Calu3 (cell line): Measurements from ENCODE around the gene AGBL4. TPM values are rescaled to one million over a fixed set of nuclear protein-coding genes. Genes with fewer than 3 reads are reported as not detected.

Experiments used
- BruUV-seq: library from RNA; stranded (reverse); fragments of 400-500 nt; replicated peaks from 2 replicates; lab custom pipeline; 2021; lab: Mats Ljungman, UMichigan
- CTCF ChIA-PET: fragments of 300-600 bp; sonication (Branson Sonifier 250); formaldehyde crosslinking; loops from one replicate; lab custom pipeline; 2022; ENCODE audit warnings: antibody characterized with exemption; lab: Charles Lee
- DNase-seq: peaks from one replicate; pipeline ENCODE4 v3.0.0; 2022
- H3K27ac Mint-ChIP-seq: one replicate; pipeline ENCODE4 v1.8.0; 2022; ENCODE audit warnings: mixed read lengths; ENCODE audit not compliant: unreplicated experiment
- H3K27me3 Mint-ChIP-seq: one replicate; pipeline ENCODE4 v1.8.0; 2022; ENCODE audit warnings: mixed read lengths; ENCODE audit not compliant: unreplicated experiment
- H3K36me3 Mint-ChIP-seq: one replicate; pipeline ENCODE4 v1.8.0; 2022; ENCODE audit warnings: mild to moderate bottlenecking, moderate library complexity, mixed read lengths; ENCODE audit not compliant: insufficient read depth, unreplicated experiment
- H3K4me1 Mint-ChIP-seq: one replicate; pipeline ENCODE4 v1.8.0; 2022; ENCODE audit warnings: mild to moderate bottlenecking, low read depth, mixed read lengths; ENCODE audit not compliant: unreplicated experiment
- H3K4me3 Mint-ChIP-seq: one replicate; pipeline ENCODE4 v1.8.0; 2022; ENCODE audit warnings: mild to moderate bottlenecking, low read depth, moderate library complexity, mixed read lengths; ENCODE audit not compliant: unreplicated experiment
- H3K9me3 Mint-ChIP-seq: one replicate; pipeline ENCODE4 v1.8.0; 2022; ENCODE audit warnings: low read depth, mixed read lengths; ENCODE audit not compliant: unreplicated experiment
- CTCF ChIP-seq: fragments of 200-600 bp; IDR thresholded peaks from one replicate; pipeline ENCODE4 v1.8.0; 2022; ENCODE audit warnings: antibody characterized with exemption; ENCODE audit not compliant: unreplicated experiment
- intact Hi-C: fragments of 100-400 bp; cut with micrococcal nuclease; formaldehyde crosslinking; loops from one replicate; pipeline ENCODE4 v1.10.0; 2022; ENCODE audit not compliant: unreplicated experiment
- total RNA-seq: library from RNA; stranded (reverse); gene quantifications from 2 replicates; pipeline ENCODE4 v1.2.3, GENCODE V29; 2022

The AGBL4 gene
- total RNA-seq, 1 experiment from 2014 or later: not detected

DNA sequence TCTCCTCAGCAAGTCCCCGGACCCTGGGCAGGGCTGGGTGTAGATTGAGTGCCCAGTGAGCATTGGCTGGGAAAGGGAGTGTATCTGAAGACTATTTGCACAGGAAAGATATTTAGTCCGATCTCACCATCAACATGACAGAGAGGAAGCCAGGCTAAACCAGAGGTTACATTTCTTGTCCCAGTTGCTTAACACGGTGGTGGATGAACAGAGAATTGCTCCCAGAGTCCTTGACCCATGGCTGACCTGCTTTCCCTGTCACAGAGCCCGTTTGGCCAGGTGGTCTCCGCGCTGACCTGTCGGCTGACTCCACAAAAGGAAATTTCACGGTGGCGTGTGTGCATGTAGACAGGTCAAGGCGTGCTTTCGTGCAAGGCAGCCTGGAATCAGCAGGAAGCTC, 1330.6 kb downstream of the AGBL4 start:
- H3K27me3 Mint-ChIP-seq: no peaks in the 10 kb centered on the region
- H3K36me3 Mint-ChIP-seq: no peaks in the 10 kb centered on the region
- H3K4me1 Mint-ChIP-seq: peaks cover 24% of the 10 kb centered on the region
- CTCF ChIA-PET: interaction anchor here (0.7 kb wide), 1 partner anchor 17 kb away, joined by 3 read pairs; no protein-coding TSS in a partner anchor
- no peak for DNase-seq
- TF ChIP-seq CTCF: no peak
- no peak overlapping the region for H3K4me3 Mint-ChIP-seq
- H3K9me3 Mint-ChIP-seq: no peaks in the 10 kb centered on the region
- no peak overlapping the region for H3K27ac Mint-ChIP-seq
- BruUV-seq: no TSS peak
- intact Hi-C loops: no loop called here

- H3K27me3 Mint-ChIP-seq: no peaks in the 10 kb centered on the region
- H3K36me3 Mint-ChIP-seq: no peaks in the 10 kb centered on the region
- H3K4me3 Mint-ChIP-seq: no peak overlapping the region
- no peaks in the 10 kb centered on the region for H3K9me3 Mint-ChIP-seq
- BruUV-seq: no TSS peak
- CTCF ChIA-PET: interaction anchor here (0.6 to 0.8 kb wide), 5 partner anchors 9 to 1360 kb away, joined by 3 read pairs; no protein-coding TSS in a partner anchor
- no peak overlapping the region for H3K27ac Mint-ChIP-seq
- DNase-seq: no peak
- peaks cover 24% of the 10 kb centered on the region for H3K4me1 Mint-ChIP-seq
- intact Hi-C loops: no loop called here
- no peak for TF ChIP-seq CTCF
Measured at GRCh38 chr1:48692235-48692634, 1331.5 kb downstream of the AGBL4 start.

DNA sequence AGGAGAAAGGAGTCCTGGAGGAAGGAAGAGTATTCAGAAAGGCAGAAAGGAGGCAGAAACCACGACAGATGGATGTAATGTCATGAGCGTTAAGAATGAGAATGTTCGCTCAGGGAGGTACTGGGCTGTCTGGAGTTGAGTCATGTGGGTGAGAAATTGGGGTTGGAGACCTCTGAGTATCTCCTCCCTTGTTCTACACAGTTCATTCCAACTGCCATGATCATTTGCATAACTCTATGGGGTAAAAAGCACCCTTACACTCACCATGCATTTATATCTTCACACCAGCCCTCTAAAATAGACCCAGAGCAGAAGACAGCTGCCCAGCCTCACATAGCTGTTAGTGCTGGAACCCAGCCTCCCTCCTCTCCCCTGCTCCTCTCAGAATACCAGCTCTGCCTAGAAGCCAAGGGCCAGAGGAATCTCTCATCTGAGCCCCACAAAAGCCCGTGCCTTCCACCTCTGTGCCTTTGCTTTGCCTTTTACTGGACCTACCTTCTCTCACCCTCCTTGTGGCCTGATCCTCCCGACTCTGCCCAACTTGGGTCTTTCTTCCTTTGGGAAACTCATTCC, 1332.2 kb downstream of the AGBL4 start:
- Mint-ChIP-seq H3K4me1 (peaks cover 24% of the 10 kb centered on the region), H3K36me3 (no peaks in the 10 kb centered on the region), H3K27ac (no peak overlapping the region), H3K9me3 (no peaks in the 10 kb centered on the region), H3K27me3 (no peaks in the 10 kb centered on the region), H3K4me3 (no peak overlapping the region)
- BruUV-seq: no TSS peak
- no peak for DNase-seq
- no peak for TF ChIP-seq CTCF
- intact Hi-C loops: no loop called here
- CTCF ChIA-PET: interaction anchor here (0.6 to 0.7 kb wide), 3 partner anchors 10 to 1361 kb away, joined by 3 read pairs; no protein-coding TSS in a partner anchor

DNA sequence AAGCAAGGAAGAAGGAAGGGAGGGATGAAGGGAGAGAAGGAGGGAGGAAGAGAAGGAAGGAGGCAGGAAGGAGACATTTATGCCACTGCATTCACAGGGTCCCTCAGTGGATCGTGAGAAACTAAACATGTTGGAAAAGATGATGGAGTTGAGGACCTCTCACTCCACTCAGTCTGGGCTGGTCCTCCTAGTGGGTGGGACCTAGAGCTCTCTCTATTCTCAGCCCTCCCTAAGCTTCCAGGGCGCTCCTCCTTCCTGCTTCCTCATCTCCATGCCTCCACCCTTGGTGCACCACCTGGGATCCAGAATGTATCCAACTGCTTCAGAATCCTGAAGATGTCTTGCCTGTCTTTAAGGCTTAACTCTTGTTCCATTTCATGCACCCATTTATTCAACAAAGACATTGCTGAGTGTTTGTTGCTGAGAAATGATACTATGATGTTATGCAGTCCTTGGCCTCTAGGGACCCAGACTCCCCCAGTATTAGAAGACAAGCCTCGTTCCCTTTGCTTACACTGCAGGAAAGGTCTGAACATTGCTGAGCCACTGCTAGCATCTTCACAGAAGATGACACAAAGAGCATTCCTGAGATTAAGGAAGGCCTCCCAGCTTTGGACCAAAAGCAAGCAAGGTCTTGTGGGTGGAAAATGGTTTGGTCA, 1335.5 kb downstream of the AGBL4 start:
- intact Hi-C loops: loop anchor here (10.0 kb wide), 1 partner anchor 1647 kb away; no protein-coding TSS in a partner anchor
- Mint-ChIP-seq H3K9me3 (no peaks in the 10 kb centered on the region), H3K27me3 (no peaks in the 10 kb centered on the region), H3K36me3 (no peaks in the 10 kb centered on the region), H3K27ac (no peak overlapping the region), H3K4me1 (peaks cover 4% of the 10 kb centered on the region), H3K4me3 (no peak overlapping the region)
- peak; percentile 42 for TF ChIP-seq CTCF
- CTCF ChIA-PET: interaction anchor here (0.7 to 1.9 kb wide), 3 partner anchors 11 to 129 kb away, joined by 3 to 5 read pairs (median 5); no protein-coding TSS in a partner anchor
- DNase-seq: peak; percentile 15
- BruUV-seq: no TSS peak
